GM12864 (cell line): ENCODE results near the gene CCDC112.

Source experiments
- DNase-seq: peaks from one replicate; pipeline ENCODE4 v3.0.0-alpha.2; 2011; ENCODE audit warnings: low read depth
- H3K4me3 ChIP-seq: 2 replicates; pipeline ENCODE4 v1.5.1; 2011; ENCODE audit warnings: mild to moderate bottlenecking, low read depth, low read length, control low read depth
- CTCF ChIP-seq: IDR thresholded peaks from 2 replicates; pipeline ENCODE4 v1.5.1; 2011; ENCODE audit warnings: low read depth, mild to moderate bottlenecking, moderate library complexity, low read length, control low read depth, inconsistent platforms; ENCODE audit errors: missing control alignments

CCDC112 gene

GRCh38 chr5:115325296-115325959, 29.0 kb upstream of the CCDC112 start:
- no peak for TF ChIP-seq CTCF
- no peak for DNase-seq
- no peak overlapping the region for H3K4me3 ChIP-seq

- DNase-seq: no peak
- TF ChIP-seq CTCF: no peak
Observed at GRCh38 chr5:115324021-115324420, 27.6 kb upstream of the CCDC112 start.

GRCh38 chr5:115322729-115323128, 26.3 kb upstream of the CCDC112 start:
- no peak overlapping the region for H3K4me3 ChIP-seq
- DNase-seq: no peak
- no peak for TF ChIP-seq CTCF

More at GRCh38 chr5:115324021-115324420, 27.6 kb upstream of the CCDC112 start:
- H3K4me3 ChIP-seq: no peak overlapping the region

- no peak for DNase-seq
- H3K4me3 ChIP-seq: no peak overlapping the region
- no peak for TF ChIP-seq CTCF
Observed at GRCh38 chr5:115321309-115321708, 24.9 kb upstream of the CCDC112 start.

- no peak for TF ChIP-seq CTCF
- no peak overlapping the region for H3K4me3 ChIP-seq
- DNase-seq: no peak
Observed at GRCh38 chr5:115320515-115320914, 24.1 kb upstream of the CCDC112 start.

- TF ChIP-seq CTCF: no peak
- no peak for DNase-seq
- no peak overlapping the region for H3K4me3 ChIP-seq
Observed at GRCh38 chr5:115320006-115320405, 23.6 kb upstream of the CCDC112 start.

GRCh38 chr5:115319007-115319406, 22.6 kb upstream of the CCDC112 start:
- TF ChIP-seq CTCF: no peak
- no peak for DNase-seq
- H3K4me3 ChIP-seq: no peak overlapping the region
